ENCODE data around the gene CEBPZOS.
"Not testable (repeated sequence)": the region's sequence is repeated elsewhere in the genome, so short reads cannot be mapped to it uniquely, and the experiment has no call there.

Gene CEBPZOS

DNA sequence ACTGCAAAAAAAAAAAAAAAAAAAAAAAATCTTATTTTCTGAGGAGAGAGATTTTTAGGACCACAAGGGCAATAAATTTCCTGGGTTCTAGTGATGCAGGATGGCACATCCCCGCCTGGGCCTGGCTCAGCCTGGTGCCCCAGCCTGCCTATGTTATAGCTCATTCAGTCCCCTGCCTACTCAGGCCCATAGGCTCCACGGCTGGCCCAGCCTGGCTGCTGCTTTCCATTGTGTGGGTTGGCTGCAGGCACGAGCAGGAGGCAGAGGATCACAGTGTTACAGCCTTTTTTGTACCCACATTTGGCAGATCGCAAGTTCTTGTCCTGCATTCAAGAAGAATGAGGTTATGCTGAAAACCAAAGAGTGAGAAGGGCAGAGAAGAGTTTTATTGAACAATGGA, 5.0 kb upstream of the CEBPZOS start:
- DNase-seq (ENCODE audit: low read depth, low spot score) = no peak

DNA sequence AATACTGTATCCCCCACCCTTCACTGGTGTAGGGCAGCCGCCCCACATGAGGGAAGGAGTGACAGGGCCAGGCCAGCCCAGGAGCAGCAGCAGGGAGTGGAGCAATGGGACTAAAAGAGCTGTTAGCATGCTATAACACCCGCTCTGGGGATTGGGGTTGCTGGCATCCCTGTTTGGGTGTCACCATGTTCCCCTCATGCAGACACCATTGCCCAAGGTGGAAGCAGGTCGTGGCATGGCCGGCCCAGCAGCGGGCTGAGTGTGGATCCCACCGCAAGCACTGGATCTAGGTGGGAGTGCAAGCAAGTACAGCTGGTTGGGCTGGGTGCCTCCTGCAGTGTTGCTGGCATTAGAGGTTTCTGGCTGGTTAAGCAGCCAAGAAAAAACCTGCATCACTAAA, 4.5 kb upstream of the CEBPZOS start:
- no peak for DNase-seq (ENCODE audit: low read depth, low spot score)

DNA sequence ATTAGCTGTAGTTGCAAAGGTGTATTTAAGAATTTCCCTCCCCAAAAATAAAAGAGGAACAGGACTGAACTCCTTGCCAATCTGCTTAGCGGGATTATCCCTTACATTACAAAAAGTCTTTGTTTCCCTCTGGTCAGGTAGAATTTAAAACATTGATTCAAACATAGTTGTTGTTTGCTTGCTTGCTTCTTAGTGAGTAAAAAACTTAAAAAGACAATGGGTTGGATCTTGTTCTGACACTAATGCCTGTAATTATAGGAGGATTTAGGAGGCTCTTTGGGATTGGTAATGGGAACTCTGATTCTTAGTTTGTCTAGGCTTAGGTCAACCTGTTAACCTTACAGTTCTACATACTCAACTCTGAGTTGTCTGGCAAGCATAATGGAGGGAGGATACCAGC, 3.7 kb upstream of the CEBPZOS start:
- DNase-seq (ENCODE audit: low read depth, low spot score) = no peak

DNA sequence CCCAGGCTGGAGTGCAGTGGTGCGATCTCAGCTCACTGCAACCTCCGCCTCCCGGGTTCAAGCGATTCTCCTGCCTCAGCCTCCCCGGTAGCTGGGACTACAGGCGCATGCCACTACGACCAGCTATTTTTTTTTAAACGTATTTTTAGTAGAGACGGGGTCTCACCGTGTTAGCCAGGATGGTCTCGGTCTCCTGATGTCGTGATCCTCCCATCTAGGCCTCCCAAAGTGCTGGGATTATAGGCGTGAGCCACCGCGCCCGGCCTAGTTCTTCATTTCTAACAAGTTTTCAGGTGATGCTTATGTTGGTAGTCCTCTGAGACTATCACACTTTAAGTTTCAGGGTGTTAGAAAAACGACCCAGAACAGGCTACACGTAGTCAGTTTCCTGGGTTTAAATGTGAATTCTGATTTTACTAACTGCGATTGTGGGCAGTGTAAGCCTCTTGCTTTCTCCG, 405 bp upstream of the CEBPZOS start:
- DNase-seq (ENCODE audit: low read depth, low spot score) = not testable (repeated sequence)

DNA sequence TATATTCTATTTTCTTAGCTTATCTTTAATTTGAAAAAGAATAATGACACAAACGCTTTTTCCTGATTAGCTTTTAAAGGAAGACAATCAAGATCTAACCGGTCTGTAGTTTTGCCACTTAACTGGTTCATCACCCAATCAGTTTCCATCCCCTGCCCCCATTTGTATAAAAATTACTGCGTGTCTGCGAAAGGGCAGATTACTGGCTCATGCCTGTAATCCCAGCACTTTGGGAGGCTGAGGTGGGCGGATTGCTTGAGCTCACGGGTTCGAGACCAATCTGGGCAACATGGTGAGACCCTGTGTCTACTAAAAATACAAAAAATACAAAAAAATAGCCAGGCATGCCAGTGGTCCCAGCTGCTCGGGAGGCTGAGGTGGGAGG, 2.4 kb downstream of the CEBPZOS start:
- no peak for DNase-seq (ENCODE audit: low read depth, low spot score)

DNA sequence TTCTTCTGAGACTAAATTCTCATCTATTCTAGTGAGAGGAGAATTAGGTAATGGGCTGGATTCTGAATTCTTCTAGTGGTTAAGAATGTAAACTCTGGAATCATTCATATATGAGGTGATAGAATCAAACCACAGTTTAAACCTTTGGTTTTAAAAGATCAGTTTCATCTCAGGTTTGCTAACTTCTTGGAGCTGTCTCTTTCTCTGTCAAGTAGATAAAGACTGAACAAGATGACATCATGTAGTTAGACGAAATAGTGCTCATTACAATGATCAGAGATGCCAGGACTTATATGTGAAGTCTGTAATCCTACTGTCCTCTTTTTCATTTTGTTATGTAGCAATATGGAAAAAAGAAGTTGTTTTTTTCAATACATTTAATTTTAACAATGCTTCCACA, 4.9 kb downstream of the CEBPZOS start:
- DNase-seq (ENCODE audit: low read depth, low spot score) = no peak

DNA sequence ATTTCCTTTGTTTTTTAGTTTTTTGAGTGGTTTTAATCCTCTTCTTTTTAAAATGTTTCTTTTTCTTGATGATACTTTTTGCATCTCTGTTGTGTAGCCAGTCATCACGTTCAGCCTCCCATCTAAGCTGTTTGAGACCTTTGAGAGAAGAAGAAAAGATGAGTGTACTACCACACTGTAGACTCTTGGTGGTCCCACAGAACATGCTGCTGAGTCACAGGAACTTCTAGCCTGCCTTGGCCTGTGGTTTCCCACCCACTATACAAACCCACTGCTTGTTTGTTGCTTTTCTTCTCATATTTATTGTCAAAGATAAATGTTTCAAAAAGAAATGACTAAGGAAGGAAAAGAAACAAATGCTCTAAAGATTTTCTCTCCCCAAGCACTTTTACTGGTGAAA, 5.5 kb downstream of the CEBPZOS start:
- no peak for DNase-seq (ENCODE audit: low read depth, low spot score)

DNA sequence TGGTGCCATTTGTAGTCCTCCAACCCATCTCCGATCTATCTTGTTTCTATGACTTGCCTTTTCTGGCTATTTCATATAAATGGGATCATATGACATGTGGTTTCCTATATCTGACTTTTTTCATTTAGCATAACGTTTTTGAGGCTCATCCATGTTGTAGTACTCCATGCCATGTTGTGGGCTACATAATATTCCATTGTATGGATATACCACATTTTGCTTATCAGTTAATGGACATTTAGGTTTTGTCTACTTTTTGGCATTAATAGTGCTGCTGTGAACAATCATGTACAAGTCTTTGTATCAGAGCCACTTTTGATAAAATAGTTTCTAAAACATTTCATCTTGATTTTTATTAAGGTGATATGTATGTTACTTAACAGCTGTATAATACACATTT, 7.4 kb downstream of the CEBPZOS start:
- DNase-seq (ENCODE audit: low read depth, low spot score) = no peak

DNA sequence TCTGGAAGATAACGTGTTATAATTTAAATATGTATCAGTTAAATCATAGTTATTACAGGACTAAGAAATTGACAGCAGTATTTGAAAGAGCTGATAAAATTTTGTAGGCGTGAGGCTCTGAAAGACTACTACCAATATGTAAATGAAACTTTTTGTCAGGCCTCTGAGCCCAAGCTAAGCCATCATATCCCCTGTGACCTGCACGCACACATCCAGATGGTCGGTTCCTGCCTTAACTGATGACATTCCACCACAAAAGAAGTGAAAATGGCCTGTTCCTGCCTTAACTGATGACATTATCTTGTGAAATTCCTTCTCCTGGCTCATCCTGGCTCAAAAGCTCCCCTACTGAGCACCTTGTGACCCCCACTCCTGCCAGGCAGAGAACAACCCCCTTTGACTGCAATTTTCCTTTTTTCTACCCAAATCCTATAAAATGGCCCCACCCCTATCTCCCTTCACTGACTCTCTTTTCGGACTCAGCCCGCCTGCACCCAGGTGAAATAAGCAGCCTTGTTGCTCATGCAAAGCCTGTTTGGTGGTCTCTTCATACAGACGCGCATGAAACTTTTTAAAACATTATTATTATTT, 8.9 kb downstream of the CEBPZOS start:
- not testable (repeated sequence) for DNase-seq (ENCODE audit: low read depth, low spot score)

DNA sequence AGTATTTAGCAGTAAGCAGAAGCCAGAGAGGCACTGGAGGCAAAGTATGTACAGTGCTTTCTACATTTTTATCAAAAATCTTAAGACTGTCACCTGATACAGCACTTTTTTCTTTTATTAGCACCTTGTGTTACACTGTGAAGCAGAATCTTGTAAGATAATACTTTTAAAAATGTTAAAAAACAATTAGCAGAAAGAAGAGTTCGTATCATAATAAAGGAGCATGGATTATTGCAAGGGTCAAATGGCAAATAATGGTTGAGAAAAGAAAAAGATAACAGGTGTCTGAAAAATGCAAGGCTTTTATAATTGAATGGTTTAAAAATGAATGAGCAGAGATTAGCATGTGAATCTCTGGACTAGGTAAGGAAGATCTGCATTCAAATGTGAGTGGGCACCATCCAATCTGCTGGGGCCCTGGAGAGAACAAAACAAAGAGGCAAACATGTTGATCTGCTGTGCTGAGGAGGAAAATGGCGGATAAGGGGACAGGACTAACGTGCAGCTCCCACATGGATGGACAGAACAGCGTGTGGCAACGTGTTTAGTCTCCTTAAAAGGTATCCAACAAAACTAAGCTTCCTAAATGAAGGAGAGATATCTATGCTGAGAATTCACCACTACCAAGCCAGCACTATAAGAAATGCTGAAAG, 9.5 kb downstream of the CEBPZOS start:
- DNase-seq (ENCODE audit: low read depth, low spot score) = no peak

DNA sequence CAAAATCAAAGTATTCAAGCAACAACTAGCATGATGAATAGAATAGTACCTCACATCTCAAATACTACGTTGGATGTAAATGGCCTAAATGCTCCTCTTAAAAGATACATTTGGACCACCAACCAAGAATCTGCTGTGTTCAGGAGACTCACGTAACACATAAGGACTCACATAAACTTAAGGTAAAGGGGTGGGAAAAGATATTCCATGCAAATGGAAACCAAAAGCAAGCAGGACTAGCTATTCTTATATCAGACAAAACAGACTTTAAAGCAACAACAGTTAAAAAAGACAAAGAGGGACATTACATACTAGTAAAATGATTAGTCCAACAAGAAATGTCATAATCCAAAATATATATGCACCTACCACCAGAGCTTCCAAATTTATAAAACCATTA, 10.5 kb downstream of the CEBPZOS start:
- not testable (repeated sequence) for DNase-seq (ENCODE audit: low read depth, low spot score)

DNA sequence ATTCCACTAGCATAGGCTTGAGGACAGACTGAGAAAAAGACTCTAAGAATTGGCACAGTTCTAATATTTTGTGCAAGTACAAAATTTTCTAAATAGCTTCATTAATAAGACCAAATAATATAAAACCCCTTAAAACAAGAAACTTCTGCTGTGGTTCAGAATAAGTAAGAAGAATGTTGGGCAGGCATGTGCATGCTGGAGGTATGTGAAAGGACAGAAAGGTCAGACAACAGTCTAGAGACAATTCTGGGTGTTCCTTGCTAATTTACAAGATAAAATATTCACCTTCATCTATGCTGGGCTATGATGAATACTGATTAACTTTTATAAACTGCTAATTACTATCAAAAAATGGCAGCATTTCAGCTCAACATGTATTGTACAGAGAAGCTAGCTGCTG, 14.9 kb downstream of the CEBPZOS start:
- DNase-seq (ENCODE audit: low read depth, low spot score) = no peak

DNA sequence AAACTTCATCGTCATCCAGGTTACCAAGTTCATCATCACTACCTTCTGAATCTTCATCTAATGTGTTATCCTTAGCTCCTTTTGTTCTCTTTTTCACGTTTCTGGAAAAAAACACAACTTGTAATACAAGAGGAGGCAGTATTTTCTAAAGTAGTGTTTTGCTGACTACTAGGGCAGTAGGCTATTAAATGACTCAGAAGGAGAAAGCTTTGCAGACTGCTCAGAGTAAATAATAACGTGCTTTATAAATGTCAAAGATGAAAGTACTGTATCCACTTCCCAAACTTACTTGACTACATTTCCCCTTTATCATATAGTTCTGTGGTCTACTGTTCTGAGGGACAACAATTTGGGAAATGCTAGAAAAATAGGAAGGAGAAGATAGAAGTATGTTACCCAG, 15.6 kb downstream of the CEBPZOS start:
- no peak for DNase-seq (ENCODE audit: low read depth, low spot score)

DNA sequence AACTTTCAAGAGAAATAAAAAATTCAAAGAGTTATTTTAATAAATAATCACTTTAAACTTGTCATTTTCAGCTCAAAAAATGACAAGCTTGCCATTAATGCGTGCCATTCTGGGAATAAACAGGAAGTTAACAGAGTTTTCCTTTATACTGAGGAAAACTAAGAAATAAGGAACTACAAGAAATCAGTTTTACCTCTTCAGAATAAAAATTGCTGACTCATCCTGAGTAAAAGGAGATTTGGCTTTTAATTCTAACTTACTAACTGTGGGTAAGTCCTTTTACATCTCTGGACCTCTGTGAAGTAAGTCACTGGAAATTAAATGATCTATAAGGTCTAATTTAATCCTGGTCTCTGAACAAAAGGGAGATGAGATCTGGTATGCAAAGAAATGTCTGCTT, 19.0 kb downstream of the CEBPZOS start:
- DNase-seq (ENCODE audit: low read depth, low spot score) = no peak

DNA sequence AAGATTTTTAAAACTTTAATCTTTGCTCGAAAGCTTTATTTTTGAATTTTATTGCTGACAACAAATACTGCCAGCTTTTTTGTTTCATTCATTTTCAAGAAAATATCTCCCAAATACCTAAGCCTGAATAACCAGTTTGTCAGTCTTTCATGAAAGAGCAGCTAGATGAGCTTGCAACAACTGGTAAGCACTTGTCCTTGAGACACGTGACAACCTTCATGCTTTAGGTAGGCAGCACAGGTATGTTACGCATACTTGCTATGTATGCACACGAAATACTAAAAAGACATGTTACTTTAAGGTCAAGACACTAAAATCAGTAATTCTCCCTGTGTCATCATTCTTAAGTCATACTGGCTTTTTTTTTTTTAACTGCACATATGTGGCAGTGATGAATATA, 22.8 kb downstream of the CEBPZOS start:
- DNase-seq (ENCODE audit: low read depth, low spot score) = no peak

DNA sequence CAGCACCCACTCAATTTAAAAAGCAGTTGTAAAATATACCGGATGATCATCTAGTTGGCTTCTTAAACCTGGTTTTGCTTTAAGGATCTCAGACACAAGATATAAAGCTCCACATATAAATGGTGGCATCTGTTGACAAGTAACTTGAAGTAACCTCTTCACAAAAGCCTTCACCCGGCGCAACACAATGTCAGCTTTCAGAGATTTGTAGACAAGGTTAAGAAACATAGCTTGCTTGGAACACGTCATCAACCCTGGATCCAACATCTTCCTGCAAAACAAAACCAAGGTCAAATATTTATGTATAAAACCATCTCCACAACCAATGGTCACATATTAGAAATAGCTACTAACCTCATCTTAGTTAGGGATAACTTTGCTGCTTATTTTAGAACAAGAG, 26.8 kb downstream of the CEBPZOS start:
- no peak for DNase-seq (ENCODE audit: low read depth, low spot score)

DNA sequence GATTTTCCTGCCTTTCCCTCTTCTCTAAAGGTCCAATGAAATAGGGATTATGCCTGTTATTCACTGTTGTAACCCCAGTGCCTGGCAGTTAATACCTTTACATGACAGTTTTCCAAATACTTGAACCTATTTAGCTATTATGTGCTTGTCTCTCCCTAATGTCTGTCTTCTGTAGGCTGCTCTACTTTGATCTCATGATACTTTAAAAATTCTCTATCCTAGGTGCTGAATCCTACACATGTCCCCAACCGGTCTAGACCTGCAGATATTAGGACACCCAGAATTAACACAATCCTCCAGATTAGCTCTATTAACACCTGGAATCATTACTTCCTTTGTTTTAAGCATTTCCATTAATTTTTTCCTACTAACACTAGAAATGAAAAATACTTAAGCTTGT, 27.8 kb downstream of the CEBPZOS start:
- DNase-seq (ENCODE audit: low read depth, low spot score) = no peak

DNA sequence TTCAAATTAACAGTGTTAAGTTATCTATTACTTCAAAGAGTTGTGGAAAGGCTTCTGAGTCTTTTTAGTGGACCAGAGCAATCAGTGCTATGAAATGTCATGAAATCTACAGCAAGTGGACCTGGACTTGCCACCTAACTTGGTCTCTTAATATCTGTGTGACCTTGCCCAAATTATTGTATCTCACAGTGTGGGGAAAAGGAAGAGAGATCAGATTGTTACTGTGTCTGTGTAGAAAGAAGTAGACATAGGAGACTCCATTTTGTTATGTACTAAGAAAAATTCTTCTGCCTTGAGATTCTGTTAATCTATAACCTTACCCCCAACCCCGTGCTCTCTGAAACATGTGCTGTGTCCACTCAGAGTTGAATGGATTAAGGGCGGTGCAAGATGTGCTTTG, 28.8 kb downstream of the CEBPZOS start:
- DNase-seq (ENCODE audit: low read depth, low spot score) = not testable (repeated sequence)

DNA sequence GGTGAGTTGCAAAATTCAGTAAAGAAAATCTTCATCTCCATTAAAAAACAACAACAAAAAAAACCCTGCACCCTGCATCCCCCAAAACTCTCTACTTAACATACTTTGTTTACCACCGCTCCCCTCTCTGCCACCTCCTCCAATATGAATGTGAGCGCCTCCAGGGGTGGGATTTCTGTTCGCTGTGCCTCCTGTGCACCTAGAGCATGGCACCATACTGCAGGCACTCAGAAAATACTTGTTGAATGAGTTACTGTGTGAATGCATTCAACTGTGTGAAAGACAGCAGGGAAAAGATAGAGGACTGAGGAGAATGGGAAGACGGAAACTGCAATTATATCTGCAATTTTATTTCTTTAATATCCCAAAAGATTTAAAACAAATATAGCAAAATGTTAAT, 30.6 kb downstream of the CEBPZOS start:
- no peak for DNase-seq (ENCODE audit: low read depth, low spot score)

DNA sequence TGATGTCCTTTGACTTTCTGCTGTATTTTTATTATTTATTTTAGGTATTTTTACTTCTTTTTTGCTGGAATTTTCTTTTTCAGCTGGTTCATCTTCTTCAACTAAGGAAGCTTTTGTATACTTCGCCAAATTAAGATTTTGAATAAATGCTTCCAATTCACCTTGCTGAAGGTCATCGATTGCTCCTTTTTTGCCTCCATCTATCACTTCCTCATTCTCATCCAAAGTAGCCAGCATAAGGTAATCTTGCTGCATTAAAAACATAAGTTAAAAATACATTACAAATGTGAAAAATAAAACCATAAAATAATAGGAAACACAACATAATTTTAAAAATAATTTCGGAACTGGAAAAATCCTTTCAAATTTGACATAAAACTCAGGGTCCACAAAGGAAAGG, 32.5 kb downstream of the CEBPZOS start:
- no peak for DNase-seq (ENCODE audit: low read depth, low spot score)

DNA sequence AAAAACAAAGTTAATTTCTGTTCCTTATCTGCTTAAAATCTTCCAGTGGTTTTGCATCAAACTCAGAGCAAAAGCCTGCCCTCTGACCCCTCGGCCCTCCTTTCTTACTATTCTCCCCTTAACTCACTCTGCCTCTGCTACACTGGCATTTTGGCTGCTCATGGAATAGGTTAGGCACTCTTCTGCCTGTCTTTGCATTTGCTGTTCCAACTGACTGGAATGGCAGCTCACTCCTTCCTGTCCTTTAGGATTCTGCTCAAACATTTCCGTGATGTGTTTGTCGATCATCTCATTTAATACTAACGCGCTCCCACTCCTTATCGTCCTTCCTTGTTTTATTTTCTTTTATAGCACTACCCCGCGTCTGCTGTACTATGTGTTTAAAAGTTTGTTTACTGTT, 34.3 kb downstream of the CEBPZOS start:
- no peak for DNase-seq (ENCODE audit: low read depth, low spot score)

DNA sequence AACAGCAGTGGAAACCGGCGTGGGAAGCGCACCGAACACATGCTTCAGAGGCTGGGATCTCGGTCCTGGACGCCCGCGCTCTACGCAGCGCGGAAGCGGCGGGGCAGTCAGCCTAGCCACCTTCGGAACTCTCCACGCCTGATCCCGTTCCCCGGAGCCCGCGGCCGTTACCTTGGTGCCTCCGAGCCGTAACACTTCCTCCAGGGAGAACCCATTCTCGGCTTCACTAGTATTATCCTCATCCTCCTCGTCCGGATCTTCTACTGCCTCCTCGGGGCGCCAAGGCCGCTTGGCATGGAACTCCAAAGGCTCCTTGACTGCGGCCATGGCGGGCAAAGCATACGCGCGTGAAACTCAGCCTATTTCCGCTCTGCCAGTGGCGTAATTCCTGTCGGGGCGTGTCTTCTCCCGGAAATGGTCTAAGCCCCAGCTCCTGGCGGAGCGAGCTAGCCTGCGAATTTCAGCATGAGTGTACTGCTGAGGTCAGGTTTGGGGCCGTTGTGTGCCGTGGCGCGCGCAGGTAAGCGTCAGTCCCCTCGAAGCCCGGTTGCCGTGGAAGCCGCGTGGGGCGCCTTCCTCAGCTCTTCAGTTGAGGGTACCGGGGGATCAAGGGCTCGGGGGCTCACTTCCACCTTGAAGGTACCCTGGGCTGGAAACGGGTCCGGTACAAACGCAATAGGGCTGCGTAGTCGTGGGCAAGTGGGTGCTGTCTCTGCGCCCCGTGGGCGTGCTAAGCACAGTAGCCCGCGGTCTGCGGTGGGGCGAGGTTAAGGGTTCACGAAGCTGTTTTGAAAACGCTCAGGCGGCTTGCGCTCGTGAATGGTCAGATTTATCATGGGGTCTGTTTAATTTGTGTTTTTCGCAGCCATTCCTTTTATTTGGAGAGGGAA, 35.2 kb downstream of the CEBPZOS start, which contains the start of the genes CEBPZ and NDUFAF7:
Gene CEBPZ (minus strand): TSS at position 356 of the 890 bp plus-strand sequence. CDS start 29 bp downstream, at position 327.
Gene NDUFAF7 (plus strand): TSS at position 418 of the 890 bp plus-strand sequence. CDS start 48 bp downstream, at position 466.
- peak; percentile 76 for DNase-seq (ENCODE audit: low read depth, low spot score)
